GM18907 (cell line): ENCODE data around the gene LRP11.

ENCODE experiments used
- ATAC-seq: cut with Tn5 transposase; IDR thresholded peaks from one replicate; pipeline ENCODE4 v1.9.1; 2021; ENCODE audit warnings: mild to moderate bottlenecking, moderate library complexity; ENCODE audit not compliant: unreplicated experiment

The LRP11 gene

DNA sequence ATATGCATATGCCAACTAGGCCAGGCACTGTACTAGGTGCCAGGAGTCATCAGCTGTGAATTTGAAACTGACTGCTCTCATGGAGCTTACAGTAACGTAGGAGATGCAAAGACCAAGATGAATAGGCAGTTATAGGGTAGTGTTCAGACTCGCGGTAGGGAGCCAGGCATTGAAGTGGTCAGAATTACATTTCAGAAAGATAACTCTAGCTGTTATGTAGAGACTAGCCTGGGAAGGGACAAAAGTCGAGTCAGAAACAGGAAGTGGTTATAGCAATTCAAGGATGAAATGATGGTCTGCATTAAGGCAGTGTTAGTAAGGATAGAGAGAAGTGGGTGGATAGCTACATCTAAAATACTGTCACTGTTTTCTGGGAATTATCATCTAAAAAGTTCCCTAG is 58.0 kb downstream of the LRP11 start:
- ATAC-seq: no peak

DNA sequence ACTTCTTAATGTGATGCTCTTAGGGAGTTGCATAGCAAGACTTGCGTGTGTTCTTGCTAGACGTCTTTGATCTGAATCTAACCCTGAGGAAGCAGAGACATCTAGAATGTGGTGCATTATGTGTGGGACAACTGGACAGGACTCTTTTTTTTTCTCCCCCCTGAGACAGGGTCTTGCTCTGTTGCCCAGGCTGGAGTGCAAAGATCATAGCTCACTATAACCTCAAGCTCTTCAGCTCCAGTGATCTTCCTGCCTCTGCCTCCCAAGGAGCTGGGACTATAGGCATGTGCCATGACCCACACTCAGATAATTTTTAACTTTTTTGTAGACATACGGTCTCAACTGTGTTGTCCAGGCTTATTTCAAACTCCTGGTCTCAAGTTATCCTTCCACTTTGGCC is 80.6 kb downstream of the LRP11 start:
- ATAC-seq: no peak

DNA sequence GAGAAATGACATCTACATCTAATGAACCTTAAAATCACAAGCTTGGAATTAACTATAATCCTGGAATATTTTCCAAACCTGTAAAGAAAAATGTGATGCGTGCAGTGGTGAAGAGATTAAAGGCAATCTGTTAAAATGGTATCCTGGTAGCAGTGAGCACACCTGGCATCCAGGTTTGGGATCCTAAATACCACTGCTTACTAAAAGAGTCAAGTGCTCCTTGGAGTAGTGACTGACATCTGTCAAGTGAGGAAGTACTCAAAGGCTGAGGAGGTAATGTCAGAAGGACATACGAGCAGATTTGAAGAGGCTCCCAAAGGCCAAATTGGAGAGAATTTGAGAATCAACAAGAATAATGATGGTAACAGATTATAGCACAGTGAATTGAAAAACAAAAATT is 81.8 kb downstream of the LRP11 start:
- no peak for ATAC-seq

DNA sequence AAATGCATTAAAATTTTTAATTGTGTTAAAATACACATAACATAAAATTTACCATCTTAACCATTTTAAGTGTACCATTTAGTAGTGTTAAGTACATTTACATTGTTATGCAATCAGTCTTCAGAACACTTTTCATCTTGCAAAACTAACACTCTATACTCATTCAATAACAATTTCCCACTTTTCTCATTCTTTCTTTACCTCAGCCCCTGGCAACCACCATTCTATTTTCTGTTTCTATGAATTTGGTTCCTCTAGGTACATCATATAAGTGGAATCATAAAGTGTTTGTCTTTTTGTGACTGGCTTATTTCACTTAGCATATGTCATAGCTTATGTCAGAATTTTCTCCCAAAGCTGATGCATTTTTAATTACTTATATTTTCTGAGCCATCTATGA is 82.4 kb downstream of the LRP11 start:
- no peak for ATAC-seq

DNA sequence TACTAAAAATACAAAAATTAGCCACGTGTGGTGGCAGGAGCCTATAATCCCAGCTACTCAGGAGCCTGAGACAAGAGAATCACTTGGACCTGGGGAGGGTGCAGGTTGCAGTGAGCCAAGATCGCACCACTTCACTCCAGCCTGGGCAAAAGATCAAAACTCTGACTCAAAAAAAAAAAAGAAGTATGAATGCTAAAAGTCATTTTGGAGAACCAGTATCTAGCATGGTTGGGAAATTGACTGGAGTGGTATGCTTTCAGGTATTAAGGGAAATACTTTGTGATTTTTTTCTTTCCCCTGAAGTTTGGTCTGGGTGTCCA is 84.6 kb downstream of the LRP11 start:
- no peak for ATAC-seq

DNA sequence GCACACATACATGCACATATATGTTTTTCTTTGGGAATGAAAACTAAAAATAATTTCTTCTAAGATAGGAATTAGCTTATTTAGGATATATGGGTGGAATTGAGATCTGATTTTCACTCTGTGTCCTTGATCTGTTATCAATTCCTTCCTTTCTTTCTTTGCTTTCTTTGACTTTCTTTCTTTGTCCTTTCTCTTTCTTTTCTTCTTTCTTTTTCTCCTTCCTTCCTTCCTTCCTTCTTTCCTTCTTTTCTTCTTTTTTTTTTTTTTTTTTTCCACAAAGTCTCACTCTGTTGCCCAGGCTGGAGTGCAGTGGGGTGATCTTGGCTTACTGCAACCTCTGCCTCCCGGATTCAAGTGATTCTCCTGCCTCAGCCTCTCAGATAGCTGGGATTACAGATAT is 86.5 kb downstream of the LRP11 start:
- ATAC-seq: no peak

DNA sequence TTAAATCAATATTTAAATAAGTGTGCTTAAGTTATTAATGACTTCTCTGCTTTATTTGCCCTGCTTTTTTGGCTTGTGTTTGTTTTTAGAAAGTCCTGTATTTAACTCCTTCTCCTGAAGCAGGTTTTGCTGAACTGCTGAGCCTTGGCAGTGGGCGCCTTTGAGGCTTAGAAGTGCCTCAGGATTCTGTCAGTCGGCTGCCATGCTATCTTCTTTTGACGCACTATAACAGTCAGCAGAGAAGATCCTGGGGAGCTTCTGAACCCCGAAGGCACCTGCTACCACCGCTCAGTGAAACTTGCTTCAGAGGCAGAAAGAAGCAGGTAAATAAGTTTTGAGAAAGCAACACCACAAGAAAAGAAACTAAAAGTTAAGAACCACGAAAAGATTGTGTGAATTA is 92.2 kb downstream of the LRP11 start:
- no peak for ATAC-seq

DNA sequence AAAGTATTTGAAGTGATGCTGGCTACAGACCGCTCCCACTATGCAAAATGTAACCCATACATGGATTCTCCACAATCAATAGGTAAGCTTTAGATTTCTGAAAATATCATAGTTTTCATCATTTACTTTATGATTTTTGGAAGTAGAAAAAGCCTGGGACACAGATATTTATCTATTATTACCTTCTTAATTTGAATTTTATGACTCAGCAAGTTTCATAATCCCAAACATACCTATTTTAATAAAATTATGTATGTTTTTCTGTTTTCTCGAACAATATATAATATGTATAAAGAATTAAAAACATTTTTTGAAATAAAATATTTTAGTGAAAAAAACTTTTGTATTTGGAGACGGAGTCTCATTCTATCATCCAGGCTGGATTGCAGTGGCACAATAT is 93.0 kb downstream of the LRP11 start:
- no peak for ATAC-seq

DNA sequence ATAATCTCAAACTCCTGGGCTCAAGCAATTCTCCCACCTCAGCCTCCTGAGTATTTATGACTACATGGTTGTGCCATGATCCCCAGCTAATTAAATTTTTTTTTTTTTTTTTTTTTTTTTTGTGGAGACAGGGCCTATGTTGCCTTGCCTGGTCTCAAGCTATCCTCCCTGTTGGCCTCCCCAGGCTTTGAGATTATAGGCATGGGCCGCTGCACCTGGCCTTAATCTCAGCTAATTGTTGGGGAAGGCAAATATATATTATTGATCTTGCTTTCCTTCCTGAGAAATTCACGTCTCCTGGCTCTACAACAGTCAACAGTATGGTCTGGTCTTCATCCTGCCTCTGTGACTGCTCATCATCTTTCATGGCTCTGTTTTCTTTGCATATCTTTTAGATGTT is 94.5 kb downstream of the LRP11 start:
- no peak for ATAC-seq
